ENCODE data around the gene PLPPR3. TPM values are rescaled to one million over a fixed set of nuclear protein-coding genes. Genes with fewer than 3 reads are reported as not detected.
"Not testable (repeated sequence)": the region's sequence is repeated elsewhere in the genome, so short reads cannot be mapped to it uniquely, and the experiment has no call there.

The PLPPR3 gene
- total RNA-seq, 1 donor from 2014 or later: 0.75 TPM

DNA sequence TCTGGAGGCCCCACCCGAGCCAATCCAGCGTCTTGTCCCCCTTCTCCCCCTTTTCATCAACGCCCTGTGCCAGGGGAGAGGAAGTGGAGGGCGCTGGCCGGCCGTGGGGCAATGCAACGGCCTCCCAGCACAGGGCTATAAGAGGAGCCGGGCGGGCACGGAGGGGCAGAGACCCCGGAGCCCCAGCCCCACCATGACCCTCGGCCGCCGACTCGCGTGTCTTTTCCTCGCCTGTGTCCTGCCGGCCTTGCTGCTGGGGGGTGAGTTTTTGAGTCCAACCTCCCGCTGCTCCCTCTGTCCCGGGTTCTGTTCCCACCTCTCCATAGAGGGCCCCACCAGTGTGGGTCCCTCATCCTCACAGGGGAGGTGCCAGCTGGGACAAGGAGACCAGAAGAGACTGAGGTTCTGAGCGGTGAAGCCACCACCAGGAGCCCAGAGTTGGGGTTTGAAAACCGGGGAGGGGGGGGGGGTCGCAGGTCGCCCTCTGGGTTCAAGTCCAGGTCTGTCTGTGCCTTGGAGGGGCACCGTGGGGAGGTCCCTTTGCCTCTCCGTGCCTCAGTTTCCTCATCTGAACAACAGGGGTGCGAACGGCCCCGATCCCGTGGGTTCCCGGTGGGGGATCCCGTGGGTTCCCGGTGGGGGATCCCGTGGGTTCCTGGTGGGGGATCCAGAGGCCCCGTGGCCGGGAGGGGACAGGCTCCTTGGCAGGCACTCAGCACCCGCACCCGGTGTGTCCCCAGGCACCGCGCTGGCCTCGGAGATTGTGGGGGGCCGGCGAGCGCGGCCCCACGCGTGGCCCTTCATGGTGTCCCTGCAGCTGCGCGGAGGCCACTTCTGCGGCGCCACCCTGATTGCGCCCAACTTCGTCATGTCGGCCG, 30.6 kb upstream of the PLPPR3 start, which contains the start of gene ELANE:
Gene ELANE (plus strand): TSS at position 168 of the 878 bp plus-strand sequence. CDS start 26 bp downstream, at position 194.
- TF ChIP-seq, protein P1, sequence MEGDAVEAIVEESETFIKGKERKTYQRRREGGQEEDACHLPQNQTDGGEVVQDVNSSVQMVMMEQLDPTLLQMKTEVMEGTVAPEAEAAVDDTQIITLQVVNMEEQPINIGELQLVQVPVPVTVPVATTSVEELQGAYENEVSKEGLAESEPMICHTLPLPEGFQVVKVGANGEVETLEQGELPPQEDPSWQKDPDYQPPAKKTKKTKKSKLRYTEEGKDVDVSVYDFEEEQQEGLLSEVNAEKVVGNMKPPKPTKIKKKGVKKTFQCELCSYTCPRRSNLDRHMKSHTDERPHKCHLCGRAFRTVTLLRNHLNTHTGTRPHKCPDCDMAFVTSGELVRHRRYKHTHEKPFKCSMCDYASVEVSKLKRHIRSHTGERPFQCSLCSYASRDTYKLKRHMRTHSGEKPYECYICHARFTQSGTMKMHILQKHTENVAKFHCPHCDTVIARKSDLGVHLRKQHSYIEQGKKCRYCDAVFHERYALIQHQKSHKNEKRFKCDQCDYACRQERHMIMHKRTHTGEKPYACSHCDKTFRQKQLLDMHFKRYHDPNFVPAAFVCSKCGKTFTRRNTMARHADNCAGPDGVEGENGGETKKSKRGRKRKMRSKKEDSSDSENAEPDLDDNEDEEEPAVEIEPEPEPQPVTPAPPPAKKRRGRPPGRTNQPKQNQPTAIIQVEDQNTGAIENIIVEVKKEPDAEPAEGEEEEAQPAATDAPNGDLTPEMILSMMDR (conservative IDR thresholded peaks at IDR 0.05; ENCODE audit: low read depth, low read length): no peak
- no peak for DNase-seq (ENCODE audit: low read depth)
- H3K4me3 ChIP-seq (ENCODE audit: low read depth, low read length): no peak within 1 kb of the TSS

DNA sequence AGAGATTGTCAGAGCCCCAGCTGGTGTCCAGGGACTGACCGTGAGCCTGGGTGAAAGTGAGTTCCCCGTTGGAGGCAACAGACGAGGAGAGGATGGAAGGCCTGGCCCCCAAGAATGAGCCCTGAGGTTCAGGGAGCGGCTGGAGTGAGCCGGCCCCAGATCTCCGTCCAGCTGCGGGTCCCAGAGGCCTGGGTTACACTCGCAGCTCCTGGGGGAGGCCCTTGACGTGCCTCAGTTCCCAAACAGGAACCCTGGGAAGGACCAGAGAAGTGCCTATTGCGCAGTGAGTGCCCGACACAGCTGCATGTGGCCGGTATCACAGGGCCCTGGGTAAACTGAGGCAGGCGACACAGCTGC, 29.2 kb upstream of the PLPPR3 start:
- DNase-seq (ENCODE audit: low read depth): no peak
- TF ChIP-seq, protein P1 (conservative IDR thresholded peaks at IDR 0.05; ENCODE audit: low read depth, low read length): no peak
- no peak overlapping the region for H3K4me3 ChIP-seq (ENCODE audit: low read depth, low read length)

DNA sequence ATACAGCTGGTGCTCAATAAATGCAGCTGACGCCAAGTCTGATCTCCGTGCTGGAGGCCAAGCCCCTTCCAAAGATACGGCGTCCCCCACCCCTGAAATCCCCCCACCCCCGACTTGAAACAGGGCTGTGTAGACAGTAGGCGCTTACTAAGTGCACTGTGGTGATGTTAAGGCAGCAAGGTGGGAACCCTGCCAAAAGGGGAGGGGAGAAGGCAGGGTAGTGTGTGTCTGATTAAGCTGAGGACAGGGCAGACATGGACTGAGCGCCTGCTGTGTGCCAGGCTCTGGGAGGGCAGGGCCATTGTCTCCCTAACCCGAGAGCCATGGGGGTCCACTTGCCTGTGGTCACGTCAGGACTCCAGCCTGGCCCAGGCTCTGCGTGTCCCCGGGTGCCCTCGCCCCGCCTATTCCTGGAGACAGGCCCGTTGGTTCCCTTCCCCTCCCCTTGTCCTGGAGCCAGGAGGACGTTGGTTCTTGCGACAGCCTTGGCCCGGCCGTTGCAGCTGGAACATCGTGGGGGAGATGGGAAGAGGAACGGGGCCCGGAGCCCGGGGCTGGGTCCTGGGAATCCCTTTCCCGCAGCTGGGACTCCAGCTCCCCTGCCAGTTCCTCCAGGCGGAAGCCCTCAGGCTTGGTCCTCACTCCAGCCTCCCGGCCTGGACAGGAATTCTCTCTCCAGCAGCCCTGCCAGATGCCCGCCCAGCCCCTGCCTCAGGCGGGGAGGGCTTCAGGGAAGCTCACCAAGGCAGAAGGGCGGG, 28.6 kb upstream of the PLPPR3 start:
- DNase-seq (ENCODE audit: low read depth): no peak
- no peak overlapping the region for H3K4me3 ChIP-seq (ENCODE audit: low read depth, low read length)
- TF ChIP-seq, protein P1 (conservative IDR thresholded peaks at IDR 0.05; ENCODE audit: low read depth, low read length): no peak

DNA sequence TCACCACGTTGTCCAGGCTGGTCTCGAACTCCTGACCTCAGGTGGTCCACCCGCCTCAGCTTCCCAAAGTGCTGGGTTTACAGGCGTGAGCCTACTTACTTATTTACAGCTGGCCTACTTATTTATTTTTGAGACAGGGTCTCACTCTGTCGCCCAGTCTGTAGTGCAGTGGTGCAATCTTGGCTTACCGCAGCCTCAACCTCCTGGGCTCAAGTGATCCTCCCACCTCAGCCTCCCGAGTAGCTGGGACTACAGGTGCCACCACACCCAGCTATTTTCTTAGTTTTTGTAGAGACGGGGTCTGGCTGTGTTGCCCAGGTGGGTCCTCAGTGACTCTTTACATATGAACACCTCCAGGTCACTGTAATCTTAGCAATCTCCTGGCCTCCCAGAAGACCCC, 27.4 kb upstream of the PLPPR3 start:
- not testable (repeated sequence) for H3K4me3 ChIP-seq (ENCODE audit: low read depth, low read length); DNase-seq (ENCODE audit: low read depth)

DNA sequence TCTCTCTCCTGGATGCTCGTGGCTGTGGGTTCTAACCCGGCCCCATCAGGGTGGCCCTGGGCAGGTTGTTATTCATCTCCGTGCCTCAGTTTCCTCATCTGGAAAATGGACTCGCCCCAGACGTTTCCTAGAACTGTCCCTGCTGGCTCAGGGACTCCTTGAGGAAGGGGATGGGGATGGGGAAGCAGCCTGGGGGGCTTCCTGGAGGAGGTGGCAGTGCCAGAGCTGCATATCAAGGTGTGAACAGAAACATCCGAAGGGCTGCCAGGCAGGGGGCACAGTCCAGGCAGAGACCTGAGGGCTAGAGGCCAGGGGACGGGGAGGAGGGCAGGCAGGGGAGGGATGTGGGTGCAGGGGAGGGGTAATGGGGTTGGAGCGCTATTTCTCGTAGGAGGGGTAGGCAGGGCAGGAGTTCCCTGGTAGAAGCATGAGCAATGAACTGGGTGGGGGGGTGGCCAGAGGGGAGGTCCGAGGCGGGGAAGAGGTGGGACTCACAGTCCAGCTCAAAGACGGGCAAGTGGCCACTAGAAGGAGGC, 26.7 kb upstream of the PLPPR3 start:
- DNase-seq (ENCODE audit: low read depth): no peak
- H3K4me3 ChIP-seq (ENCODE audit: low read depth, low read length): no peak overlapping the region
- TF ChIP-seq, protein P1 (conservative IDR thresholded peaks at IDR 0.05; ENCODE audit: low read depth, low read length): no peak

DNA sequence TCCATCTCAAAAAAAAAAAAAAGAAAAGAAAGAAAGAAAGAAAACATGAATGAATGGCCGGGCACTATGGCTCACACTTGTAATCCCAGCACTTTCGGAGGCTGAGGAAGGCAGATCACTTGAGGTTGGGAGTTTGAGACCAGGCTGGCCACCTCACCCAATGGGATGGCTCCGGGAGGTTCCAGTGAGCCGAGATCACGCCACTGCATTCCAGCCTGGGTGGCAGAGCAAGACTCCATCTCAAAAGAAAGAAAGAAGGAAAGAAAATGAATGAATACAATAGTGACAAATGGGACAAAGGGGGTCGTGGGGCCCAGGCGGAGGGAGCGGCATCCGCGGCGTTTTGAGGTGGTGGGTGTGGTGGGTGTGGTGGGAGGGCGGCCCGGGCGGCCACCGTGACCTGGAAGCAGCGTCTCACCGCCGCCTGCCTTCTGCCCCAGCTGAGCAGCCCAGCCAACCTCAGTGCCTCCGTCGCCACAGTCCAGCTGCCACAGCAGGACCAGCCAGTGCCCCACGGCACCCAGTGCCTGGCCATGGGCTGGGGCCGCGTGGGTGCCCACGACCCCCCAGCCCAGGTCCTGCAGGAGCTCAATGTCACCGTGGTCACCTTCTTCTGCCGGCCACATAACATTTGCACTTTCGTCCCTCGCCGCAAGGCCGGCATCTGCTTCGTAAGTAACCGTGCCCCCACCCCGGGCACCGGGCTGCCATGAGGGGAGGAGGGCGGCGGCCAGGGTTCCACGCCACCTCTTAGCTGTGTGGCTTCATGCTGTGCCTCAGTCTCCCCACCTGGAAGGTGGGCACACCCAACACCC, 24.2 kb upstream of the PLPPR3 start:
- TF ChIP-seq, protein P1 (conservative IDR thresholded peaks at IDR 0.05; ENCODE audit: low read depth, low read length): no peak
- DNase-seq (ENCODE audit: low read depth): no peak
- H3K4me3 ChIP-seq (ENCODE audit: low read depth, low read length): no peak overlapping the region

Measured in epithelial cell of proximal tubule (primary cell).